D341Med (cell line): Measurements from ENCODE around the gene PCDHAC2.

Experiments used
- DNase-seq: peaks from one replicate; pipeline ENCODE4 v3.0.0; 2012; ENCODE audit warnings: low spot score

Gene PCDHAC2

DNA sequence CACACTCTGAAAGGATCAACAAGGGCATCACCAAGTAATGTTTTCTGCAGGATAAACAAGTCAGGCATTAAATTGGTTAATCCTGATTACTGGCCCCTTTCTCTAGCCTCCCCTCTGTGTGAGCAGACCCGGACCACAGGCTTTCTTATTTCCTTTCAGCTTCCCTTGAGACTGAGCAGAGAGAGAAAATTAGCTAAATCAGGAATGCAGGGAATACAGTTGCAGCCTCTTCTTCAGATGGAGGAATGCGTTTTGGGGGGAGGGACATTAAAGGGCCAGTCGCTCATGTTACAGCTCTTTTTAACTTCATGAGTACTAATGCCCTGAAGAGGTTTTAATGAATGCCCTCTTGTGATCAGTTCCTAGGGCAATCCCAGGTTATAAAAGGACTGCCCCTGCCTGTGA lies 19.8 kb downstream of the PCDHAC2 start:
- DNase-seq, result peak; percentile 42

DNA sequence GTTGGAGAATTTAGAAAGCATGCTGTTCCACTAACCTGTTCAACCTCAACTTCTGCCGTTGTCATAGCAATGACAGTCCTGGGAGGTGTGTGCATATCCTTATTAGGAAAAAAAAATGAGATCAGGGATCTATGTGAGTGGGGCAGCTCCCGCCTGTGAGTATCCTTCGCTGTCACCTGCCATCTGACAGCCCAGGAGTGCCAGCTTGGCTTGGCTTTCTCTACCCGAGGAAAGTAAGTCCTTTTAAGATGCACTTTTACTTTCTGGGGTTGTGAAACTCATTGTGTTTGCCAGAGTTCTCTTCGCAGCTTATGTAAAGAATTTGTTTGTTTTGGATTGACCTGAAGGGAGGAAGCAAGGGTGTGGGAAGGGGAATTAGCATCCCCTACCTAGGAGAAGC lies 21.8 kb downstream of the PCDHAC2 start:
- DNase-seq, result no peak

DNA sequence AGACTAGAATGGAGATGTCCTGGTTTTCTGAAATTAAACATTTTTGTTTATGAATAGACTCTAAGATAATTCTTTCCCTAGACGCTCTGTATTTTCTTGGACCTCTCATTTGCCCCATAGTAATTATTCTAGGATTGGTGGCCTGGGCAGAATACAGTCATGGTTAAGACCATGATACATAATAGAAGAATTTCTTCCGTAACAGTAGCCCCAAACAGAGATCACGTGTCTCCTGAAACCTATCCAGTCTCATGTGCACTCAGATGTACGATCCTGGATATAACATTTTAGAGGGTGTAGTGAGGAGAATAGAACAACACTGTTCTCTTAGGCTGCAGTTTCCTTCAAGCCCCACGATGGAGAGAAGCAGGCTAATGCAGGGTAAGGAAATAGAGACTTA lies 22.3 kb downstream of the PCDHAC2 start:
- DNase-seq, result no peak

DNA sequence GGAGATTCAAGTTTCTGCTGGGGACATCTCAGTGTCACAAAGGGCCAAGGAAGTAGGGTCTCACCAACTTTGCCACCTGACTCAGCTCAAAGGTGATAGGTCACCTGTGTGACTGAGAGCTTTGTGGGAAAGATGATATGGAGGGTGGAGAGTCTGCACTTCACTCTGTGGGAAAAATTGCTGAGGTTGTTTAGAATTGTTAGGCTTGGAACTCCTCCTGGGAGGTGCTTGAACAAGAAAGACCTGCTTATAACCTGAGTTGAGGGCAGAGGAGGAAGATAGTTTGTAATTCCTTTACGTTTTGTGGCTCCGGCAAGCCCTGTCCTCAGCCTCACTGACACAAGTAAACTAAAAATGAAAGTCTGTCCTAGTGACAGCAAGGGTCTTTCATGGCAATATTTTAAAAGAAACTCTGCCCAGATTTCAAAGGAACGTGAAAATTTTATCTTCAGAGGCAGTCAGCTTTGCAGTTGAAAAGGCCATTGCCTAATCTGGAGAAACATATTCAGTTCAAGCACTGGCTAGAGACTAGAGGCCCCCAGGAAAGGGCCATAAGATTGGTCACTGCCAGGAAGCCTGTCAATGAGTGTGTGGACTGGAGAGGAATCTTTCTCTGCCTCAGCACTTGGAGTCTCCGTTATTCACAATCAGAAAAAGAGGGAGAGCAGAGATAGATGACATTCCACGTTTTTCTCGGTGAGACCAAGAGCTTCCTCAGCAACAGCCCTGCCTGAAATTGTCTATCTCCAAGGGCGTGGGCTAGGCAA lies 23.2 kb downstream of the PCDHAC2 start:
- DNase-seq, result no peak

DNA sequence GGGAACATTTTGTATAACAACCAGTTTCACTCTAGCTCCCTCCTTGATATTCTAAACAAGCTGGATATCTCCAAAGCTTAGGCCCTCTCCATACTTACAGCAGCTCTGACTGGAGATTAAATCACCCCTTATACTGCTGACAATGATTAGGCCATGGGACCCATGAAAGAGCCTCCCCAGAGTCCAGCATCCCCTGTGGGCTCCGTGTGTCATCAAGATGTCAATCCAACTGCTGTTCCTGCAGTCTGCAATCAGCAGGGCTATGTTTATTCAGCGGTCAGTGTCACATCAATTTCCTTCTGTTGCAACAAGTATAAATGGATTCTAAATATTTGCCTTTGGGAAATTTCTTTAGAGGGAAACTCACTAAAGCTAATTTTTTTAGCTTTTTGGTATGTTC lies 26.6 kb downstream of the PCDHAC2 start:
- no peak for DNase-seq

DNA sequence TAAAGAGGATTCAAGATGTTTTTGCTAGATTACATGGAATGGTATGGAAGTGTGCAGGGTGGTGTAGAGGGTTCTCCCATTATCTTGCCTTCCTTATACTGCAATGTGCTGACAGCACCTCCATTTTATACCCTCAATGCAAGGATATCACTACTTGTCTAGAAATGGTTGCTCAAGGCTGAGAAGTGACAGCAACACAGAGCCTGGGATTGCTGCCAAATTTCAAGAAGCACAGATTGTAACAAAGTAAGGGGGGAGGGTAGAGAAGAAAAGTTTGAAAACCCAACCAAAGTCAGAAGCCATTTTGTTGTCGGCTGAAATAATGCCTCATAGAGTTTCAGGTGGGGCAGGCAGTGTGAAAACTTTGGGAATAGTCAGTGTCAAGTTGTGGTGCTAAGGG lies 29.8 kb downstream of the PCDHAC2 start:
- no peak for DNase-seq

GRCh38 chr5:140998921-140999410 lies 32.7 kb downstream of the PCDHAC2 start:
- DNase-seq, result no peak

DNA sequence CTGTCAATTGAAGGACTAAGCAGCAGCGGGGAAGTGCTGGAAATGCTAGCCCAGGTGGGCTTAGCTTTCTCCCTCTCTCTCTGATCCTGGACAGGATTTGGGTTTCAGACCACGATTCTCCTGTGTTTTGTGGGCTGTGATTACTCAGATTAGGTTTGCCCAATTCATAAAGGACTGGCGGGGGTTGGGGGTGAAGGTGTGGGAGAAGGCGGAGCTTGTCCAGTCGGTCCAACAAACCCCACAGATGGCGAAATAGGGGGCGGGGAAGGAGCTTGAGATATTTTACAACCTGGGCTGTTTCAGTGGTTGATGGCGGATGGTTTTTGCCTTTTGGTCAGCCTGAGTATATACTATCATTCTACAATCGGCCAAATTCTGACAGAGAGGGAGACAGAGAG lies 35.2 kb downstream of the PCDHAC2 start:
- peak; percentile 42 for DNase-seq

DNA sequence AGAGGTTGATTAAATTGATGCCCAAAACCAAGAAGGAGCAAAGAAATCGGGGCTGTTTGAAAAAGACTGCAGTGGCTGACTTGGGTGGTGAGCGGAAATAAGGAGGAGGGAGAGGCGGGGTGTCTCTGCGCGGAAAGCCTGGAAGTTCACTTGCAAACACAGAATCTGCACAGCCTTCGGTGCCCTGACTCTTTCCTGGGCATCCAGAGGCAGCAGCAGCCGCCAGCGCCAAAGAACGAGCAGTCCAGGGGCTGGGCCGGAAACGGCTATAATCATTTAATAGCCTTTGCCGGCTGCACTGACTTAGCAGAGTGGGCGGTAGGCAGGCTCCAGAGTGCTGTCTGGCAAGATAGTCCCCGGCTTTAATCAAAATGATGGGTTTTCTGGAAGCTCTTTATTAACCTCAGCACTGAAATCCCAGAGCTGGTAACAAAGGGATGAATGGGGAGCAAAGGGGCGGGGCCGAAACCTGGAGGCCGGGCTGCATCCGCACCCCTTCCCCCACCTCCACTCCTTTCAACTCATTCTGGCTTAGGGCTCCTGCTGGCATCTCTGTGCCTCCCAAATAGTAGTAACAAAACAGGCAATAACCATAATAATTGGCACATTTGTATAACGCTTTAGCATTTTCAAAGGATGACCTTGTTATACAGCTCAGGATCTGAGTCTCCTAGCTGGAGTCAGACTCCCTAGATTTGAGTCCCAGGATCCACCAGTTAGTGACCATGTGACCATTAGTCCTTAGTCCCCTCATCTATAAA lies 35.7 kb downstream of the PCDHAC2 start:
- DNase-seq, result peak; percentile 87

DNA sequence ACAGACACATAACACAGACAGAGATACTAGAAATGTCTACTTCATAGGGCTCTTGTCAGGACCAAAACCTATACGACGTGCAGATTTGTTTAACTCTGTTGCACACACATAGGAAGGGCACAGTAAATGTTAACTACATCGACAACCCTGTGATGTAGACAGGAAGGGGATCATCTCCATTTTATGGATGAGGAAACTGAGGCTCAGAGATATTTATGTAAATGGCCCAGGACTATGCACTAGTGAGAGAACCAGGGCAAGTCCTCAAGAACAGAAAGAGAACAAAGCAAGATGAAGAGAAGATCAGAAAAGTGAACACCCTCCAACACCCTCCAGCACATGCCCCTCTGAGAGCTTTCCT lies 36.3 kb downstream of the PCDHAC2 start:
- no peak for DNase-seq

DNA sequence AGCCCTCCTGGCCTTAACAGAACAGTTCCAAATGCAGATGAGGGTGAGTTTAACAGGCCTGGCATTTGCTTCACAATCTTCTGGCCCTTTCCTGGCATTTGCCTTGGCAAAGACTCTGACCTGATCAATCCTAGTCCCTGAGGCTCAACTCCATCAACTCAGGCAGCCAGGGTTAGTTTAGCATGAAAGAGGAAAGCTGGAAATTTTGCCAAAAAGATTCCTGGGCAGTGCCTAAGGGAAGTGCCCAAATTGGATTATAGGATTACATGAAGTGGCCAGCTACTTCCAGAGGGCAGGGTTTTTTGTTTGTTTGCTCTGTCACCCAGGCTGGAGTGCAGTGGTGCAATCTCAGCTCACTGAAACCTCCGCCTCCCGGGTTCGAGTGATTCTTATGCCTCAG lies 36.8 kb downstream of the PCDHAC2 start:
- no peak for DNase-seq

GRCh38 chr5:141003791-141004611 lies 37.7 kb downstream of the PCDHAC2 start:
- peak; percentile 42 for DNase-seq

- no peak for DNase-seq
These were observed 41.5 kb downstream of the PCDHAC2 start for GRCh38 chr5:141007791-141008190.

DNA sequence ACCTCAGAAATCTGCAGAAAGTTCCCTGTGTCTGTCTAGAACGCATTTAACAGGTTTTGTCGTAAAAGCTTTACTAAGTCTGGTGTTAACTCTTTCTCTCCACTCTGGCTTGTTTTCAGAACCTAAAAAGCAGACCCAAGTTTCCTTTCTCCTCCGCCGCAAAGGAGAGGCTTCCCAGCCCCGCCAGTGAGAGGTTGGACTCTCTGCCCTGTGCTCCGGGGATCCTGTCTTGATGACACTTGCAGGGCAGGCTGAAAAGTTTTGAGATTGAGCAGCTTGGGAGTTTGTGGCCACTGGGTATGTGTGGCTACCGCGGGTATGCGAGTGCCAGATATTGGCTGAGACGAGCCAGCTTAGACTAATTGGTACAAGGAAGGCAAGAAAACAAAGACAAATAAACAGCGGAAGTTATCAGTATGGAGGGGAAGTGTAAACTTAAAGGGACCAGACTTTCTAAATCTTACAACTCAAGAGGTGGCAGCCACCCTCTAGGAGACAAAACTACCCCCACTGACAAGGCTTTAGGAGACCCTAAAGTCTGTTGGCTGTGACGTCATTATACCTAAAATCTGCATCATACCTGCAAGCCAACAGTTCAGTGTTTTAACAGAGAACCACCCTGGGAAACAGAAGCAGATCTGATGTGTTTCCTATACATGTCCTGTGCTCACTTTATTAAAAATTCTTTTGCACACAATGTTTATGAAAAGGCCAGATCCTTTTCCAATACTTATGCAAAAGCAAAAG lies 43.9 kb downstream of the PCDHAC2 start:
- no peak for DNase-seq

- DNase-seq, result no peak
These were observed 51.7 kb downstream of the PCDHAC2 start for GRCh38 chr5:141017943-141018342.
